ENCODE data around the gene ADCY4. TPM values are rescaled to one million over a fixed set of nuclear protein-coding genes. Genes with fewer than 3 reads are reported as not detected.
A peak's percentile ranks its signal among the peaks of the same experiment; 100 is the strongest.

The ADCY4 gene
- total and polyA plus RNA-seq, 9 donors = 7.8 to 33.3 (median 11.9) TPM

- peak within 1 kb of the TSS; percentile 73 for H3K4me3 ChIP-seq
- H3K27ac ChIP-seq = peak within 1 kb of the TSS; percentile 76 to 98
- H3K36me3 ChIP-seq = no peaks in the 10 kb centered on the region
- intact Hi-C loops (cut with DNase I) = no loop called here
- WGBS, 3 donors = 0 to 1% (median 0%) methylated on average over 53 to 61 of the region's 61 CpGs
- peak; percentile 44 to 84 (median 80) for TF ChIP-seq CTCF (IDR thresholded peaks at IDR 0.05)
- no peak for TF ChIP-seq POLR2A (IDR thresholded peaks at IDR 0.05)
- H3K27me3 ChIP-seq = no peaks in the 10 kb centered on the region
- DNase-seq = peak; percentile 83 to 92 (median 86)
- H3K9me3 ChIP-seq = no peaks in the 10 kb centered on the region
- H3K4me1 ChIP-seq (ENCODE audit: insufficient read depth) = peaks cover 2% of the 10 kb centered on the region
Observed at GRCh38 chr14:24271134-24271833, 63.6 kb downstream of the ADCY4 start, which contains the start of gene RABGGTA. Gene RABGGTA, minus strand, starts transcription at chr14:24271597. Its CDS starts 482 bp downstream, at chr14:24271115.

- H3K36me3 ChIP-seq = no peaks in the 10 kb centered on the region
Observed at GRCh38 chr14:24270537-24271133, 64.2 kb downstream of the ADCY4 start.

GRCh38 chr14:24269910-24270536 lies 64.8 kb downstream of the ADCY4 start:
- Histone ChIP-seq H3K4me3 (no peak overlapping the region), H3K4me1 (ENCODE audit: insufficient read depth) (peaks cover 2% of the 10 kb centered on the region), H3K27me3 (no peaks in the 10 kb centered on the region), H3K9me3 (no peaks in the 10 kb centered on the region), H3K36me3 (no peaks in the 10 kb centered on the region), H3K27ac (peak overlapping the region in 1 of 2 donors; percentile 98)
- intact Hi-C loops (cut with DNase I) = no loop called here
- WGBS, 3 donors = 90 to 93% (median 93%) methylated on average over 14 of the region's 14 CpGs
- TF ChIP-seq POLR2A (IDR thresholded peaks at IDR 0.05) (no peak), CTCF (IDR thresholded peaks at IDR 0.05) (no peak), EP300 (IDR thresholded peaks at IDR 0.05) (no peak)
- DNase-seq = no peak

More at GRCh38 chr14:24270537-24271133, 64.2 kb downstream of the ADCY4 start:
- H3K4me3 ChIP-seq = peak overlapping the region; percentile 73
- peaks cover 2% of the 10 kb centered on the region for H3K4me1 ChIP-seq (ENCODE audit: insufficient read depth)
- WGBS, 3 donors = 13 to 14% (median 14%) methylated on average over 13 of the region's 13 CpGs
- no peak for DNase-seq
- H3K9me3 ChIP-seq = no peaks in the 10 kb centered on the region
- peak overlapping the region; percentile 76 to 98 for H3K27ac ChIP-seq
- H3K27me3 ChIP-seq = no peaks in the 10 kb centered on the region
- TF ChIP-seq EP300 (IDR thresholded peaks at IDR 0.05) = no peak
- no peak for TF ChIP-seq CTCF (IDR thresholded peaks at IDR 0.05)
- TF ChIP-seq POLR2A (IDR thresholded peaks at IDR 0.05) = no peak
- intact Hi-C loops (cut with DNase I) = no loop called here

- no peak overlapping the region for H3K27ac ChIP-seq
- intact Hi-C loops (cut with DNase I) = no loop called here
- no peaks in the 10 kb centered on the region for H3K36me3 ChIP-seq
- no peak for TF ChIP-seq POLR2A (IDR thresholded peaks at IDR 0.05)
- no peak for TF ChIP-seq EP300 (IDR thresholded peaks at IDR 0.05)
- TF ChIP-seq CTCF (IDR thresholded peaks at IDR 0.05) = no peak
- H3K4me1 ChIP-seq (ENCODE audit: insufficient read depth) = peaks cover 2% of the 10 kb centered on the region
- no peaks in the 10 kb centered on the region for H3K27me3 ChIP-seq
- no peaks in the 10 kb centered on the region for H3K9me3 ChIP-seq
- no peak overlapping the region for H3K4me3 ChIP-seq
- DNase-seq = no peak
- 92 to 94% (median 93%) methylated on average over 8 of the region's 8 CpGs for WGBS, 3 donors
Observed at GRCh38 chr14:24269368-24269767, 65.5 kb downstream of the ADCY4 start.

Small RNA genes lying within 50 kb of the gene (small RNA-seq; reads per million reads assigned to genes)
- gene RF00026 = not detected

Other genes with a start within 250 kb of the ADCY4 start
Only the 30 nearest of the 33 such genes appear.
- 1 to 10 TPM; 1.0 to 4.1 (median 2.8) TPM for gene NRL, start 220.1 kb downstream of the ADCY4 start, total RNA-seq
- 1 to 10 TPM in 1 of 2 donors, under 1 TPM in 1; 0.78 to 2.8 TPM for gene NRL, start 220.1 kb downstream of the ADCY4 start, polyA plus RNA-seq
- 1 to 10 TPM in 1 of 7 donors, under 1 TPM in 4, not detected in 2; 0.57 to 1.2 (median 0.77) TPM for gene FITM1, start 204.4 kb downstream of the ADCY4 start, total RNA-seq
- under 1 TPM in 1 of 2 donors, not detected in 1; 0.80 TPM for gene FITM1, start 204.4 kb downstream of the ADCY4 start, polyA plus RNA-seq
- 100 to 1,000 TPM in 6 of 7 donors, 10 to 100 TPM in 1; 93.6 to 193 (median 168) TPM for gene PSME1, start 198.9 kb downstream of the ADCY4 start, total RNA-seq
- 100 to 1,000 TPM; 220 to 261 TPM for gene PSME1, start 198.9 kb downstream of the ADCY4 start, polyA plus RNA-seq
- 10 to 100 TPM; 13.0 to 26.3 (median 17.3) TPM for gene EMC9, start 193.5 kb downstream of the ADCY4 start, total RNA-seq
- 10 to 100 TPM in 1 of 2 donors, 1 to 10 TPM in 1; 5.1 to 30.7 TPM for gene EMC9, start 193.5 kb downstream of the ADCY4 start, polyA plus RNA-seq
- 100 to 1,000 TPM in 3 of 7 donors, 10 to 100 TPM in 4; 34.7 to 129 (median 95.6) TPM for gene PSME2, start 188.5 kb downstream of the ADCY4 start, total RNA-seq
- gene PSME2, start 188.5 kb downstream of the ADCY4 start, polyA plus RNA-seq = 100 to 1,000 TPM in 1 of 2 donors, 10 to 100 TPM in 1; 82.5 to 160 TPM
- 10 to 100 TPM; 19.2 to 74.4 (median 61.4) TPM for gene RNF31, start 187.6 kb downstream of the ADCY4 start, total RNA-seq
- 10 to 100 TPM; 36.1 to 40.0 TPM for gene RNF31, start 187.6 kb downstream of the ADCY4 start, polyA plus RNA-seq
- gene IRF9, start 173.8 kb downstream of the ADCY4 start, total RNA-seq = 100 to 1,000 TPM in 1 of 7 donors, 10 to 100 TPM in 6; 31.6 to 151 (median 72.7) TPM
- gene IRF9, start 173.8 kb downstream of the ADCY4 start, polyA plus RNA-seq = 100 to 1,000 TPM in 1 of 2 donors, 10 to 100 TPM in 1; 87.4 to 212 TPM
- 10 to 100 TPM in 4 of 7 donors, 1 to 10 TPM in 3; 6.2 to 75.4 (median 13.5) TPM for gene REC8, start 163.0 kb downstream of the ADCY4 start, total RNA-seq
- 1 to 10 TPM; 4.9 to 5.1 TPM for gene REC8, start 163.0 kb downstream of the ADCY4 start, polyA plus RNA-seq
- gene IPO4, start 146.3 kb downstream of the ADCY4 start, total RNA-seq = 10 to 100 TPM; 12.3 to 50.9 (median 34.0) TPM
- gene IPO4, start 146.3 kb downstream of the ADCY4 start, polyA plus RNA-seq = 10 to 100 TPM in 1 of 2 donors, 1 to 10 TPM in 1; 5.6 to 11.3 TPM
- 10 to 100 TPM; 34.9 to 65.6 (median 44.9) TPM for gene TM9SF1, start 139.6 kb downstream of the ADCY4 start, total RNA-seq
- 10 to 100 TPM; 32.3 to 40.0 TPM for gene TM9SF1, start 139.6 kb downstream of the ADCY4 start, polyA plus RNA-seq
- 1 to 10 TPM in 2 of 7 donors, under 1 TPM in 2, not detected in 3; 0.45 to 1.1 (median 0.90) TPM for gene TSSK4, start 129.4 kb downstream of the ADCY4 start, total RNA-seq
- gene TSSK4, start 129.4 kb downstream of the ADCY4 start, polyA plus RNA-seq = under 1 TPM in 1 of 2 donors, not detected in 1; 0.06 TPM
- 10 to 100 TPM; 26.8 to 57.5 (median 41.0) TPM for gene CHMP4A, start 121.6 kb downstream of the ADCY4 start, total RNA-seq
- 100 to 1,000 TPM in 1 of 2 donors, 10 to 100 TPM in 1; 56.1 to 105 TPM for gene CHMP4A, start 121.6 kb downstream of the ADCY4 start, polyA plus RNA-seq
- 10 to 100 TPM; 15.5 to 27.7 (median 18.1) TPM for gene MDP1, start 119.0 kb downstream of the ADCY4 start, total RNA-seq
- gene MDP1, start 119.0 kb downstream of the ADCY4 start, polyA plus RNA-seq = 10 to 100 TPM; 19.4 to 32.6 TPM
- 100 to 1,000 TPM in 6 of 7 donors, 10 to 100 TPM in 1; 69.7 to 155 (median 124) TPM for gene NEDD8, start 102.7 kb downstream of the ADCY4 start, total RNA-seq
- gene NEDD8, start 102.7 kb downstream of the ADCY4 start, polyA plus RNA-seq = 100 to 1,000 TPM; 180 to 301 TPM
- 10 to 100 TPM; 46.2 to 64.7 (median 57.7) TPM for gene GMPR2, start 102.1 kb downstream of the ADCY4 start, total RNA-seq
- 10 to 100 TPM; 66.3 to 85.7 TPM for gene GMPR2, start 102.1 kb downstream of the ADCY4 start, polyA plus RNA-seq
- 10 to 100 TPM; 45.8 to 87.2 (median 58.5) TPM for gene TINF2, start 92.4 kb downstream of the ADCY4 start, total RNA-seq
- gene TINF2, start 92.4 kb downstream of the ADCY4 start, polyA plus RNA-seq = 10 to 100 TPM; 36.5 to 72.0 TPM
- 100 to 1,000 TPM in 1 of 7 donors, 1 to 10 TPM in 6; 3.1 to 152 (median 8.0) TPM for gene TGM1, start 71.9 kb downstream of the ADCY4 start, total RNA-seq
- 1 to 10 TPM; 1.1 to 1.7 TPM for gene TGM1, start 71.9 kb downstream of the ADCY4 start, polyA plus RNA-seq
- 10 to 100 TPM; 19.7 to 48.3 (median 23.2) TPM for gene RABGGTA, start 63.5 kb downstream of the ADCY4 start, total RNA-seq
- gene RABGGTA, start 63.5 kb downstream of the ADCY4 start, polyA plus RNA-seq = 10 to 100 TPM in 1 of 2 donors, 1 to 10 TPM in 1; 7.9 to 20.1 TPM
- 10 to 100 TPM; 16.0 to 35.6 (median 21.4) TPM for gene DHRS1, start 35.3 kb downstream of the ADCY4 start, total RNA-seq
- gene DHRS1, start 35.3 kb downstream of the ADCY4 start, polyA plus RNA-seq = 10 to 100 TPM; 12.8 to 17.9 TPM
- gene NOP9, start 35.2 kb downstream of the ADCY4 start, total RNA-seq = 10 to 100 TPM; 12.0 to 28.6 (median 22.5) TPM
- 10 to 100 TPM in 1 of 2 donors, 1 to 10 TPM in 1; 9.2 to 22.1 TPM for gene NOP9, start 35.2 kb downstream of the ADCY4 start, polyA plus RNA-seq
- gene CIDEB, start 27.1 kb downstream of the ADCY4 start, total RNA-seq = 10 to 100 TPM; 13.8 to 38.4 (median 22.6) TPM
- gene CIDEB, start 27.1 kb downstream of the ADCY4 start, polyA plus RNA-seq = 10 to 100 TPM; 17.1 to 29.0 TPM
- gene LTB4R2, start 24.9 kb downstream of the ADCY4 start, total RNA-seq = 10 to 100 TPM in 1 of 7 donors, 1 to 10 TPM in 6; 4.5 to 10.1 (median 5.5) TPM
- gene LTB4R2, start 24.9 kb downstream of the ADCY4 start, polyA plus RNA-seq = 1 to 10 TPM in 1 of 2 donors, under 1 TPM in 1; 0.85 to 1.8 TPM
- gene LTB4R, start 23.6 kb downstream of the ADCY4 start, total RNA-seq = 1 to 10 TPM; 4.4 to 9.4 (median 7.7) TPM
- gene LTB4R, start 23.6 kb downstream of the ADCY4 start, polyA plus RNA-seq = 1 to 10 TPM; 2.9 to 7.1 TPM
- gene RIPK3, start 4.9 kb upstream of the ADCY4 start, total RNA-seq = 1 to 10 TPM in 5 of 7 donors, under 1 TPM in 2; 0.61 to 3.2 (median 1.1) TPM
- gene RIPK3, start 4.9 kb upstream of the ADCY4 start, polyA plus RNA-seq = 1 to 10 TPM; 1.5 to 2.8 TPM
- 100 to 1,000 TPM in 5 of 7 donors, 10 to 100 TPM in 2; 74.1 to 288 (median 186) TPM for gene NFATC4, start 33.1 kb upstream of the ADCY4 start, total RNA-seq
- gene NFATC4, start 33.1 kb upstream of the ADCY4 start, polyA plus RNA-seq = 100 to 1,000 TPM in 1 of 2 donors, 10 to 100 TPM in 1; 25.9 to 157 TPM
- 10 to 100 TPM; 22.5 to 76.0 (median 63.6) TPM for gene NYNRIN, start 63.9 kb upstream of the ADCY4 start, total RNA-seq
- gene NYNRIN, start 63.9 kb upstream of the ADCY4 start, polyA plus RNA-seq = 10 to 100 TPM; 22.0 to 26.2 TPM
- gene CBLN3, start 94.6 kb upstream of the ADCY4 start, total RNA-seq = 10 to 100 TPM in 1 of 7 donors, 1 to 10 TPM in 6; 2.0 to 10.5 (median 4.7) TPM
- 1 to 10 TPM; 5.8 to 7.5 TPM for gene CBLN3, start 94.6 kb upstream of the ADCY4 start, polyA plus RNA-seq
- 10 to 100 TPM; 41.1 to 84.8 (median 67.8) TPM for gene KHNYN, start 94.9 kb upstream of the ADCY4 start, total RNA-seq
- gene KHNYN, start 94.9 kb upstream of the ADCY4 start, polyA plus RNA-seq = 10 to 100 TPM; 35.1 to 44.4 TPM
- gene SDR39U1, start 107.7 kb upstream of the ADCY4 start, total RNA-seq = 10 to 100 TPM; 46.2 to 68.8 (median 62.4) TPM
- 10 to 100 TPM; 33.4 to 65.7 TPM for gene SDR39U1, start 107.7 kb upstream of the ADCY4 start, polyA plus RNA-seq
- gene CMA1, start 173.2 kb upstream of the ADCY4 start, total RNA-seq = under 1 TPM in 2 of 7 donors, not detected in 5; 0.27 to 0.69 TPM
- gene CMA1, start 173.2 kb upstream of the ADCY4 start, polyA plus RNA-seq = 1 to 10 TPM in 1 of 2 donors, under 1 TPM in 1; 0.30 to 4.6 TPM

All from ovary (tissue), 9 donors.